NCI-H2196 treated with DMSO at 0.1 percent for 48 hours (cell line): Measurements from ENCODE around the gene RTBDN.
"Not testable (repeated sequence)": the region's sequence is repeated elsewhere in the genome, so short reads cannot be mapped to it uniquely, and the experiment has no call there.

ENCODE experiments used
- DNase-seq: peaks from one replicate; lab custom pipeline; 2025; ENCODE audit not compliant: unreplicated experiment; lab: John Stamatoyannopoulos, UW

Gene RTBDN

DNA sequence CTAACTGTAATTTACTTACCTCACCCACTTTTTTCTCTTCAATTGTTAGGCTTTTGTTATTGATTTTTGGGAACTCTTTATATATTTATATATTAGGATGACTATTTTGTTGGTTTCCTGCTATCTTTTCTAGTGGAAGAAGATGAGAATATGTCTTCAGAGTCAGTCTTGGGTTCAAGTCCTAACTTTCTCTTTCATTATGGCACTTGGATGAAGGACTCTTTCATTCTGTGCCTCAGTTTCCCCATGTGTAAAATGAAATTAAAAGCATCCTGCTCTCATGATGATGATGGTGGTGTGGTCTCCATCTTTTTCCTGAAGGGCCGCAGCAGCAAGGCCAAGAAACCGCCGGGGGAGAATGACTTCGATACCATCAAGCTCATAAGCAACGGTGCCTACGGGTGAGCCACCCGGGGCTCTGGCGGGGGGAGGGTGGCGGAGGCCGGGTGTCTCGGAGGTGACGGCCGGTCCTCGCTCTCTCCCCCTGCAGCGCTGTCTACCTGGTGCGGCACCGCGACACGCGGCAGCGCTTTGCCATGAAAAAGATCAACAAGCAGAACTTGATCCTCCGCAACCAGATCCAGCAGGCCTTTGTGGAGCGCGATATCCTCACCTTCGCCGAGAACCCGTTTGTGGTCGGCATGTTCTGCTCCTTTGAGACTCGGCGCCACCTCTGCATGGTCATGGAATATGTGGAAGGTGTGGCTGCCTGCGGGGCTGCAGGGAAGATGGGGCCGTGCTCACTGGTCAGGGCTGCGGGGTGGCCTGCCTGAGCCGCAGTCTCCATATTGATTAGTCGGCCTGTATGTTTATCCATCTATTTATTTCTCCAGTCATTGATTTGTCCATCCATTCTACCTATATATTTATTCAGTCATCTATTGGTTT, 23.9 kb upstream of the RTBDN start:
- no peak for DNase-seq

DNA sequence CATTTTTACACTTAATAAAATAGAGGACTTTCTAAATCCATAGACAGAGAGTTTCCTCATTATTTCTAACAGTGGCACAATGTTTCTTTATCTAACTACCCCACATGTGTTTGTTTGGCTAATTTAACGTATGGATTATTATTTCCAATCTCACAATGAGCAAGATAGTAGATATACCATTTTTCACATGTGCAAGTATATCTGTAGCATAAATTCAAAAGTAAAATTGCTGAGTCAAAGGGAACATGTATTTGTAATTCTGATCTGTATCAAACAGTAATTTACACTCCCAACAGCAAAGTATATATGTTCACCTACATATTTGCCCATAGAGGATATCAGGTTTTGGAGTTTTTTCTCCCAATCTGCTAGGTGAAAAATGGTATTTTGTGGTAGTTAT, 22.3 kb upstream of the RTBDN start:
- DNase-seq, result no peak

GRCh38 chr19:12847159-12848139, 13.1 kb upstream of the RTBDN start:
- DNase-seq, result peak; percentile 73

- not testable (repeated sequence) for DNase-seq
Observed at GRCh38 chr19:12846613-12847012, 12.2 kb upstream of the RTBDN start.

DNA sequence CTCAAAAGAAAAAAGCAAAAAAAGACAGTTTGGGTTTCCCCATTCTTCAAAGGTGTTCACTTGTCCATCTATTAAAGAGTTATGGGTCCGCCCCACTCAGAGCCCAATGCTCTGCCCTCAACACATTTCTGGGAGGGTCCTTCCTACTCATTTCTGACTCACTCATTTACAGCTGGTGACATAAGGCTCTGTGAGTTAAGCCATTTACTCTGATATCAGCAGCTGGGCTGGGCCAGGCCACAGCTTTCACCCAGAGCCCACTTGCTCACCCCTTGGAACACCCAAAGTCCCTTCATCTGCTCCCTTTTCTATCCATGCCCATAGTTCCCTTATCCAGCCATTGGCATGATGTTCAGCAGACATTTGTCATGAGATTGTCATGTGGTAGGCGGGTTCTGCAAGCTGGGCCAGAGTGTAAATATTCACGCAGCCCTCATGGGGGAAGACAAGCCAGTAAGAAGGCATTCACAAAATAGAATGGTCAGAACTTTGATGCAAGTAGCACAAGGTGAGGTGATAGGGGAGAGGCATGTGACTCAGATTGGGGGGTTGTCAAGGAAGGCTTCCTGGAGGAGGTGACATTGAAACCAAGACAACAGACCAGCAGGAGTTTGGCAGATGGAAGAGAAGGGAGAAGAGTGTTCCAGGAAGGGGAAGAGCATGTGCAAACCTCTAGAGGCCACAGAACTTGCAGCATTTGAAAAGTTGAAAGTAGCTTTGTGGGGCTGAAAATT, 9.8 kb upstream of the RTBDN start:
- DNase-seq, result no peak

- no peak for DNase-seq
Observed at GRCh38 chr19:12843328-12843727, 8.9 kb upstream of the RTBDN start.

- DNase-seq, result no peak
Observed at GRCh38 chr19:12842511-12842910, 8.1 kb upstream of the RTBDN start.

GRCh38 chr19:12841094-12841493, 6.7 kb upstream of the RTBDN start:
- no peak for DNase-seq

GRCh38 chr19:12840091-12841079, 6.0 kb upstream of the RTBDN start:
- DNase-seq, result peak; percentile 48

- no peak for DNase-seq
Observed at GRCh38 chr19:12838886-12839756, 4.7 kb upstream of the RTBDN start.

GRCh38 chr19:12838182-12838885, 4.0 kb upstream of the RTBDN start, which contains the start of gene MAST1:
TSS of gene MAST1 (plus strand) at chr19:12838515. CDS start at chr19:12838573, 58 bp downstream.
- peak; percentile 57 for DNase-seq

DNA sequence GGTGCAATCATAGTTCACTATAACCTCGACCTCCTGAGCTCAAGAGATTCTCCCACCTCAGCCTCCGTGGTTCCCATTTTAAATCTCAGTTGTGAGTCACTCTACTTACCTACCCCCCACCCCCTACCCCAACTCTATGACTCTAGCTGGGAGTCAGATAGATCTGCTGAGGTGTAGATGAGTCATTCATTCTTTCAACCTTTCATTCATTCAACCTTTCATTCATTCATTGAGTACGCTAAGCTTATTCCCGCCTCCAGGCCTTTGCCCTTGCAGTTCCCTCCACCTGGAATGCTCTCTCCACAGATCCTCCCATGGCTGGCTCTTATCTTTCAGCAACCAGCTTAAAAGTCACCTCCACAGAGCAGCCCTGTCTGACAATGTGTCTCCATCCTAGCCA, 2.8 kb upstream of the RTBDN start:
- DNase-seq, result no peak

GRCh38 chr19:12836529-12836863, 2.1 kb upstream of the RTBDN start:
- no peak for DNase-seq

DNA sequence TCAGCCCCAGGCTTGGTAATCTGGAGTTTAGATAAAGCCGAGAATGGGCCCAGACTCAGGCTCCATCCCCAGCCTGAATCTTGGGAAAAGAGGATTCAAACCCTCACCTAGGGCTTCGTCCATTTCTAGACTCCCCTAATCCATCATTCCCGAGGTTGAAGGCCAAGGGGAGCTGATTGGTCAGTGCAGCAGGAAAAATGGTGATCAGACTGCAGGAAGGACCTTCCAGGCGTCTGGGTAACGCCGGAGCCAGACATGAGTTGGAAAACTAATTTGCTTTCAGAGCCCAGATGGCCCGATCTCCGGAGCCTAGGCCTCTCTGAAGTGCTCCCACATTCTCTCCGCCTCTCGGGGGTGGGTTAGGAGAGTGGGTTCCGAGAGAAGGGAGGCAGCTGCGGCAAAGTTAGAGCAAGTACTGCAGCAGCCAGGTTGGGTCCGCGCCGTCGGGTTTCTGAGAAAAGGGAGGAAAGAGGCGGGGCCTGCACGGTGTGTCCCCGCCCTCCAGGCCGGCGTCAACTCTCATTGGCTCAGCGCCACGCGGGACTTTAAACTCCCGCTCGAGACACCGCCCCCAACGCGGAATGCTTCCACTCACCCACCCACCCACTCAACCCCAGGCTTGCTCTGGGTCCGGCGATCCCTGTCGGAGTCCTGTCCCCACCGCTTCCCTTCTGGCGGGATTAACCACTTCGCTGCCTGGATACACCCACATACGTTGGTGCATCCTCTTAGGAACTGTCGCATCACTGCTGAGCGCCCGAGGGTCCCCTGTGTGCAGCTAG, 788 bp upstream of the RTBDN start:
- DNase-seq, result peak; percentile 71

DNA sequence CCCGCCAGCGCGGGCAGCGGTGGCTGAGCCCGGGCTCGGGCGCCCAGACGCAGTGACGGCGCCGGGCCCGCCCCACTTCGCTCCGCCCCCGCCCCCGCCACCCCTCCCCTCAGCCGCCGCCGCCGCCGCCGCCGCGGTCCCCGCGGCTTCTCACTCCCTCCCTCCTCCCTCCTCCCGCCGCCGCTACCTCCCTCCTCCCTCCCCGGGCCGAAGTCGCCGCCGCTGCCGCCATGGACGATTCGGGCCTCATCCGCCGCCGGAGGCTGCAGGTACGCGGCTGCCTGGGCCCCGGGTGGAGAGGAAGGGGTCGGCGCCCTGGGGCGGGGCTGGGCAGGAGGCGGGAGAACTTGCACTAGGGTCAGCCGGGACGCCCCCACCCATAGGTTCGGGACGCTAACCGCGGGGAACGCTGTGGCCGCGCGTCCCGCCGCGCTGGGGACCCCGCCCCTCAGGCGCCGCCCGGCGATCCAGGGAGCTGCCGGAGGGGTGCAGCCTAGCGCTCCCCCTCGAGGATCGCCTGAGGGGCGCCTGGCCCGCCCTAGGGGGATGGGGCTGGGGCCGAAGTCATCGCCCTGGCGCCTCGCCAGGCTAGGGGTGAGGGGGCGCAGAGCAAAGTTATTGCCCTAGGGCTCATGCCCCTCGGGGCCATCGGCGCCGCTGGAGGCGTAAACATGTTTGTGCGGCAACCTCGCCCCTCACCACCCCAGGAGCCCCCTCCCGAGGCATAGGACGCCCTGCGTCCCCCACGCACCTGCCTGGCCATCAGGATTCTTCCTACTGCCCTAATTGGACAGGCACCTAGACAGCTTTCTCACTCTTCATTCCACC, 427 bp downstream of the RTBDN start:
- DNase-seq, result peak; percentile 36

DNA sequence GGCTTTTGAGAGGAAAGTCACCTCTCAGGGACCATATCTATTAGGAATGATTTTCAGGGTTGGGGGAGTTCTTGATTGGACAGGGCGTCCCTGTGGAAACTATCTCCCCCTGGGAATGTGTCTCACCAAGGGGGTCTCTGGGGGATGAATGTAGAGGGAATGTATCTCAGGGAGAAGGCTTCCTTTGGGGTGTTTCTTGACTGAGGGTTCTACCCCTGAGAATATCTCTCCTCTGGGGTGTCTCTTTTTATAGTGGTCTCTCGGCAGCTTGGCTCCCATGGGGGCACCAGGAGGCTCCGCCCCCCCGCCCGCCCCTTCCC, 1.0 kb downstream of the RTBDN start:
- DNase-seq, result no peak

GRCh38 chr19:12828494-12828893, 5.9 kb downstream of the RTBDN start:
- DNase-seq, result peak; percentile 73
